ENCODE measurements around the gene RNASE8.

DNA sequence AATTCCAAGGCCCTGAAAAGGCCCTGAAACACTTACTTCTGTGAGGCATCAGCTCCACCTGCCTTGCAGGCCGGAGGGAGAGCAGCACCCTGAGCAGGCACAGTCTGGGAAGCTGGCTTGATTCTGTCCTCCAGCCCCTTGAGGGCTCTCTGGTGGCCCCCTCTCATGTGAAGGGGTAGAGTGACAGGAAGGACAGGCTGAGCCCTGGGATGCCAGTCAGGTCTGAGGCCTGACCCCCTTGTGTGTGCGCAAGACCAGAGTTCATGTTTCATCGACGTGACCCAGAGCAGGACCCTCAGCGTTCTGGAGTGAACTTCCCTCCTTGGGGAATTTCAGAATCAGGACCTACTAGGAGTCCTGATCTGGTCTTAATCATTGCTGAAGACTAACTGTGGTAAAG, 1.3 kb downstream of the RNASE8 start:
- TF ChIP-seq, protein P1, sequence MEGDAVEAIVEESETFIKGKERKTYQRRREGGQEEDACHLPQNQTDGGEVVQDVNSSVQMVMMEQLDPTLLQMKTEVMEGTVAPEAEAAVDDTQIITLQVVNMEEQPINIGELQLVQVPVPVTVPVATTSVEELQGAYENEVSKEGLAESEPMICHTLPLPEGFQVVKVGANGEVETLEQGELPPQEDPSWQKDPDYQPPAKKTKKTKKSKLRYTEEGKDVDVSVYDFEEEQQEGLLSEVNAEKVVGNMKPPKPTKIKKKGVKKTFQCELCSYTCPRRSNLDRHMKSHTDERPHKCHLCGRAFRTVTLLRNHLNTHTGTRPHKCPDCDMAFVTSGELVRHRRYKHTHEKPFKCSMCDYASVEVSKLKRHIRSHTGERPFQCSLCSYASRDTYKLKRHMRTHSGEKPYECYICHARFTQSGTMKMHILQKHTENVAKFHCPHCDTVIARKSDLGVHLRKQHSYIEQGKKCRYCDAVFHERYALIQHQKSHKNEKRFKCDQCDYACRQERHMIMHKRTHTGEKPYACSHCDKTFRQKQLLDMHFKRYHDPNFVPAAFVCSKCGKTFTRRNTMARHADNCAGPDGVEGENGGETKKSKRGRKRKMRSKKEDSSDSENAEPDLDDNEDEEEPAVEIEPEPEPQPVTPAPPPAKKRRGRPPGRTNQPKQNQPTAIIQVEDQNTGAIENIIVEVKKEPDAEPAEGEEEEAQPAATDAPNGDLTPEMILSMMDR (IDR thresholded peaks at IDR 0.05; ENCODE audit: insufficient read depth, low read depth, low read length) = no peak
- TF ChIP-seq EZH2 (IDR thresholded peaks at IDR 0.05; ENCODE audit: insufficient read depth, low read length) = no peak

All from astrocyte (in vitro differentiated cells and primary cell).